HG03342 (cell line): ENCODE measurements around the gene NUP188.
"Not testable (repeated sequence)": the region's sequence is repeated elsewhere in the genome, so short reads cannot be mapped to it uniquely, and the experiment has no call there.

Experiments used
- ATAC-seq: cut with Tn5 transposase; IDR thresholded peaks from one replicate; pipeline ENCODE4 v1.9.1; 2021; ENCODE audit warnings: mild to moderate bottlenecking, moderate library complexity; ENCODE audit not compliant: unreplicated experiment

The NUP188 gene

GRCh38 chr9:128940946-128941755, 6.3 kb upstream of the NUP188 start:
- no peak for ATAC-seq

- ATAC-seq: no peak
Measured at GRCh38 chr9:128943832-128944620, 3.5 kb upstream of the NUP188 start.

GRCh38 chr9:128944966-128945365, 2.5 kb upstream of the NUP188 start:
- not testable (repeated sequence) for ATAC-seq

- no peak for ATAC-seq
Measured at GRCh38 chr9:128945798-128946501, 1.5 kb upstream of the NUP188 start.

GRCh38 chr9:128946571-128947276, 775 bp upstream of the NUP188 start:
- no peak for ATAC-seq

- no peak for ATAC-seq
Measured at GRCh38 chr9:128947277-128947526, 297 bp upstream of the NUP188 start.

- ATAC-seq: not testable (repeated sequence)
Measured at GRCh38 chr9:128961403-128961802, 13.9 kb downstream of the NUP188 start.

GRCh38 chr9:128969491-128969890, 22.0 kb downstream of the NUP188 start:
- no peak for ATAC-seq

GRCh38 chr9:128972956-128973355, 25.5 kb downstream of the NUP188 start:
- no peak for ATAC-seq

GRCh38 chr9:128979111-128979510, 31.6 kb downstream of the NUP188 start:
- no peak for ATAC-seq

- no peak for ATAC-seq
Measured at GRCh38 chr9:128983536-128983935, 36.0 kb downstream of the NUP188 start.

- ATAC-seq: no peak
Measured at GRCh38 chr9:128986671-128987070, 39.2 kb downstream of the NUP188 start.

GRCh38 chr9:128987805-128988204, 40.3 kb downstream of the NUP188 start:
- no peak for ATAC-seq

- no peak for ATAC-seq
Measured at GRCh38 chr9:128992995-128993394, 45.5 kb downstream of the NUP188 start.

GRCh38 chr9:128995791-128996190, 48.3 kb downstream of the NUP188 start:
- ATAC-seq: no peak

GRCh38 chr9:128998462-128998861, 51.0 kb downstream of the NUP188 start:
- ATAC-seq: no peak

GRCh38 chr9:128999581-129000206, 52.2 kb downstream of the NUP188 start:
- ATAC-seq: no peak

GRCh38 chr9:129001504-129002325, 54.2 kb downstream of the NUP188 start:
- no peak for ATAC-seq

- ATAC-seq: no peak
Measured at GRCh38 chr9:129002992-129003391, 55.5 kb downstream of the NUP188 start.

GRCh38 chr9:129004173-129004572, 56.7 kb downstream of the NUP188 start:
- not testable (repeated sequence) for ATAC-seq
